Stimulated activated CD8-positive, alpha-beta memory T cell treated with anti-CD3 and anti-CD28 coated beads, Interleukin-2, amount 100 ng/mL, for 1 hour (primary cell): ENCODE measurements around the gene CDR2L.
A peak's percentile ranks its signal among the peaks of the same experiment; 100 is the strongest.
"Not testable (repeated sequence)": the region's sequence is repeated elsewhere in the genome, so short reads cannot be mapped to it uniquely, and the experiment has no call there.

Experiments
- DNase-seq, 2 donors: peaks; one replicate each; pipeline ENCODE4 v3.0.0-alpha.2; 2020; ENCODE audit warnings: low read depth in 2 of 2

CDR2L gene

GRCh38 chr17:75010683-75011400 is 23.4 kb downstream of the CDR2L start:
- DNase-seq = no peak

- no peak for DNase-seq
These were observed 24.1 kb downstream of the CDR2L start for GRCh38 chr17:75011401-75012095.

- no peak for DNase-seq
These were observed 24.6 kb downstream of the CDR2L start for GRCh38 chr17:75012096-75012345.

GRCh38 chr17:75012346-75013091 is 25.1 kb downstream of the CDR2L start, which contains the start of gene MRPL58:
Gene MRPL58 (plus strand): TSS chr17:75012670. CDS start chr17:75012687, 17 bp downstream.
- DNase-seq = peak; percentile 60 to 62

GRCh38 chr17:75013092-75013559 is 25.7 kb downstream of the CDR2L start:
- no peak for DNase-seq

- no peak for DNase-seq
These were observed 31.7 kb downstream of the CDR2L start for GRCh38 chr17:75019146-75019545.

DNA sequence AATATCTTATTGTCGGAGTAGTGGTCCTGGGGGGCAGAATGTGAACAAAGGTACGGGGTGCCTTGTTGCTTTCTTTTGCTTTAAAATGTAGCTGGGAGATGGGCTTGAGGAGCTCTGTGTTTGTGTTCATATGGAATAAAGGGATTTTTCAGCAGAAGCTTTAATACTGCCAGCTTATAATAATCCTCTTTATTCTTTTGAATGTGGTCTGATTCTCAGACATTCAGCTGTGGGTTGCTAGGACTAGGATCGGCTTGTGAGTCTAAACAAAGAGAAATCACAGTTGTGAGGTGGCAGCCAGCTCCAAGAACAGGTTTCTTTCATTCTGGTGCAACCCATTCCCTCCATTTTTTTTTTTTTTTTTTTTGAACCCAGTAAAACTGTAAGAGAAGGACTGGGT is 32.3 kb downstream of the CDR2L start:
- no peak for DNase-seq

- no peak for DNase-seq
These were observed 33.1 kb downstream of the CDR2L start for GRCh38 chr17:75020331-75021110.

- DNase-seq = no peak
These were observed 37.4 kb downstream of the CDR2L start for GRCh38 chr17:75024686-75025397.

DNA sequence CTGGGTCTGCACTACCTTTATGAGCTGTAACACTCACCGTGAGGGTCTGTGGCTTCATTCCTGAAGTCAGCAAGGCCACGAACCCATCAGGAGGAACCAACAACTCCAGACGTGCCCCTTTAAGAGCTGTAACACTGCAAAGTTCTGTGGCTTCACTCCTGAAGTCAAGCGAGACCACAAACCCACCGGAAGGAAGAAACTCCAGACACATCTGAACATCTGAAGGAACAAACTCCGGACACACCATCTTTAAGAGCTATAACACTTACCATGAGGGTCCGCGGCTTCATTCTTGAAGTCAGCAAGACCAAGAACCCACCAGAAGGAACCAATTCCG is 37.9 kb downstream of the CDR2L start:
- DNase-seq = not testable (repeated sequence)

DNA sequence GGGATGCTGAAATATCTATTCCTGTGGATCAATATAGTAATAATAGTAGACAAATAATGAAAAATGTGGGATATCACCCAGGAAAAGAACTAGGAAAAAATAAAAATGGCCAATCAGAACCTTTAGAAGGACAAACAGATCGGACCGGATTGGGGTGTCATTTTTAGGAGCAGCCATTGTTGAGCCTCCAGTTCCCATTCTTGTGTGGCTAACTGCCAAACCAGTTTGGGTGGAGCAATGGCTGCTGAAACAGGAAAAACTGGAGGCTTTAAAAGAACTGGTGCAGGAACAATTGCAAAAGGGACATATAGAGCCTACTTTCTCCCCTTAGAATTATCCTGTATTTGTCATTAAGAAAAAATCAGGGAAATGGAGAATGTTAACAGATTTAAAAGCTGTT is 39.2 kb downstream of the CDR2L start:
- DNase-seq = not testable (repeated sequence)

GRCh38 chr17:75030161-75030560 is 42.7 kb downstream of the CDR2L start:
- DNase-seq = no peak

GRCh38 chr17:75031972-75032719 is 44.7 kb downstream of the CDR2L start:
- DNase-seq = no peak

DNA sequence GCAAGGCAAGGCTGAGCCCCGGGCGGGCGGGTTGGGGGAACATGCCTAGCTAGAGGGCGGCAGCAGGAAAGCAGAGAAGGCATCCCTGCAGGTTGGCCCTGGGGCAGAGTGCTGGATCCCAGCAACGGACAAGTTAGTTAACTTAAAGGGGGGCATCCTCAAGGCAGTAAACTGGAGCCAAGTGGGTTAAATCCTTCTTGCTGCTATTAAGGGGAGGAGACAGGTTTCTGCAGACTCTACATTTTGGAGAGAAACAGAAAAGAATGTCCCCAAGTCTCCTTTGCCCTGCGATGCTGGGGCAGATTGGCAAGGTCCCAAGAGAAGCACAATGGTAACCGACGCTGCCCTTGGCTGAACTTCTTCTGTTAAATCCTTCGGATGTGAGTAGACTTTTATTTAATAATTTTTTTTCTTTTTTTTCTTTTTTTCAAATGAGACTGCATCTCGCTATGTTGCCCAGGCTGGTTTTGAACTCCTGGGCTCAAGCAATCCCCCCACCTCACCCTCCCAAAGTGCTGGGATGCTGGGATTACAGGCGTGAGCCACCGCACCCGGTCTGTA is 45.4 kb downstream of the CDR2L start:
- no peak for DNase-seq

- DNase-seq = peak; percentile 64 to 67
These were observed 46.2 kb downstream of the CDR2L start for GRCh38 chr17:75033346-75034235.

DNA sequence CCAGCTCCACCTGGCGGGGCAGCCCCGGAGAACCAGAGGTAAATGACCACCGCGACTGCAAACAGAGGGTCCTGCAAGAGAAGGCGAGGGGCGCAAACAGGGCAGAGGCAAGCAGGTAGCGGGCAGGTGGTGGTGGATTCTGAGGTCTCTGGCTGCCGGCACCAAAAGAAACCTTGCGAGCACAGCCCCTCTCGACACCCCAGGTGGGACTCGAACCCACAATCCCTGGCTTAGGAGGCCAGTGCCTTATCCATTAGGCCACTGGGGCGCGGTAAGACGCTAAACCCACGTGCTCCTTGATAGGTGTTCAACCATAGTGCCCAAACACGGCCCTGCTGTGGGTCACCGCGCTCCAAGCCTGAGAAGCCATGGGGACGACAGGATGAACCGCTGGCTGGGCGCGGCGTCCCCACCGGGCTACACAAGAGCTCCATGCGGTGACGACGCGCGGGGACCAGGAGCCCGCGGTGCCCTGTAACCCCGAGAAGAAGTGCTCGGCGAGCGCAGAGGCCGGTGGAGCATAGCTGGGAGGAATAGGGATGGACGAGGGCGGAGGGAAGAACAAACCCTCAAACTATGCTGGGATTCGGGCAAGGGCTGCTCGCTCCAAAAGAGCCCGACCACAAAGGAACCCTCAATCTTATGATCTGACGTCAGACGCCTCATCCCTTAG is 46.9 kb downstream of the CDR2L start:
- peak in 1 of 2 donors; percentile 54 for DNase-seq

DNA sequence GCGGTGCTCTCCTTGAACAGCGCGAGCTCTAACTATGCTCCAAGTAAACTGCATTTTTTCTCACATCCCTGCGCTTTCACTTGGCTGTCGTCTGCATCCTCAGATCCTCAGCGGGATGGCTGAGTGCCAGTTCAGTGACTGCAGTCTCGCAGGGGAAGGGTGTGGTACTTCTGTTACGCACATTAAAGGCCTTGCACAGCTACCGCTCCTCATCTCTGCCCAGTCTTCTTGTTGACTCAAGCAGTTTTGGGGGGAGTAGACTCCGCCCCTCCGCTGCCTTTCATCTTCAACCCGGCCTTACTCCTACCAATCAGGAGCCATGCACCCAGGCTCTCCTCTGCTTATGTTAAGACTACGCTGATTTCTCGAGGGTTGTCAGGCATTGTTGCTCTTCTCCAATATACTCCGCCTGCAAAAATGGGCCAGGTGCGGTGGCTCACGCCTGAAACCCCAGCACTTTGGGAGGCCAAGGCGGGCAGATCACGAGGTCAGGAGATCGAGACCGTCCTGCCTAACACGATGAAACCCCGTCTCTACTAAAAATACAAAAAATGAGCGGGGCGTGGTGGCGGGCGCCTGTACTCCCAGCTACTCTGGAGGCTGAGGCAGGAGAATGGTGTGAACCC is 49.3 kb downstream of the CDR2L start:
- peak; percentile 65 to 75 for DNase-seq

GRCh38 chr17:75039238-75039637 is 51.8 kb downstream of the CDR2L start:
- no peak for DNase-seq
